ENCODE measurements around the gene TBK1. TPM values are rescaled to one million over a fixed set of nuclear protein-coding genes. Genes with fewer than 3 reads are reported as not detected.

Gene TBK1
- total RNA-seq, 1 donor from 2014 or later, result 29.0 TPM

GRCh38 chr12:64457032-64457431 lies 5.1 kb downstream of the TBK1 start:
- no peak for TF ChIP-seq POLR2A (IDR thresholded peaks at IDR 0.05)
- TF ChIP-seq CTCF (IDR thresholded peaks at IDR 0.05), result no peak
- TF ChIP-seq POLR2AphosphoS5 (IDR thresholded peaks at IDR 0.05; ENCODE audit: insufficient read depth in 1 of 2, low read depth in 1 of 2), result no peak
- Histone ChIP-seq H3K36me3 (peaks cover 0 to 18% of the 10 kb centered on the region in 2 donors), H3K9me3 (no peaks in the 10 kb centered on the region), H3K27ac (no peak overlapping the region), H3K4me3 (no peak overlapping the region), H3K4me1 (peaks cover 37% of the 10 kb centered on the region), H3K27me3 (no peaks in the 10 kb centered on the region)
- DNase-seq (ENCODE audit: extremely low spot score in 2 of 2), result no peak
- intact Hi-C loops (cut with DNase I), result no loop called here

DNA sequence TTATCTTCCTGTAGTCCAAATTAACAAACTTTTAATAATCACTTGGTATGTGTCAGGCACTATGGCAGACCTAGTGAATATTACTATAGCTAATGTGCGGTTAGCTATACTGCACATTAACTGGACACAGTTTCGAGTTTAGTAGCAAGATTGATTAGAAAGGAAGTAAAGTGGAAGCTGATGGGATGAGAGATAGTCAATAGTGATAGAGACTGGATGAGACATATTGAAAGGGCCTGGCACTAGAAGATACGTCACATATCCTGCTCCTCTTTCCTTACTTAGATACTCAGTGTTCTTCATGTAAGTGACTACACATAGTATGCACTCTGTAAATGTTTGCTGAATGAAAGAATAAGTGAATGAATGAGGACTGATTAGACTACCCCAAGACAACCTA lies 5.5 kb downstream of the TBK1 start:
- no peak for DNase-seq (ENCODE audit: extremely low spot score in 2 of 2)
- peaks cover 37% of the 10 kb centered on the region for H3K4me1 ChIP-seq
- intact Hi-C loops (cut with DNase I), result no loop called here
- H3K27ac ChIP-seq, result no peak overlapping the region
- peaks cover 0 to 18% of the 10 kb centered on the region in 2 donors for H3K36me3 ChIP-seq
- no peak overlapping the region for H3K4me3 ChIP-seq
- H3K27me3 ChIP-seq, result no peaks in the 10 kb centered on the region
- no peak for TF ChIP-seq POLR2A (IDR thresholded peaks at IDR 0.05)
- TF ChIP-seq CTCF (IDR thresholded peaks at IDR 0.05), result no peak
- TF ChIP-seq POLR2AphosphoS5 (IDR thresholded peaks at IDR 0.05; ENCODE audit: insufficient read depth in 1 of 2, low read depth in 1 of 2), result no peak
- H3K9me3 ChIP-seq, result no peaks in the 10 kb centered on the region

DNA sequence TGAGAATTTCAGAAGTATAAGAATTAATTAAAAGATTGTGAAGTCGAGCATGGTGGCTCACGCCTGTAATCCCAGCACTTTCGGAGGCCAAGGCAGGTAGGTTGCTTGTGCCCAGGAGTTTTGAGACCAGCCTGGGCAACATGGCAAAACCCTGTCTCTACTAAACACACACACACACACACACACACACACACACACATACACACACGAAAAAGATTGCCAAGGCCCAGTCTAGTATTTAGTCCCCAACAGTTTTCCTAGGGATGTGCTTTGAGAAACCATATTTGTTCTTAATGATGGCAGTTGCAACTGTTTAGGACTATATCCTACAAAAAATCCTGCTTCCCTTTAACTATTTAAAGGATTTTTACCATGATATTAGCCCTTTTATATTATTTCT lies 6.0 kb downstream of the TBK1 start:
- H3K4me3 ChIP-seq, result no peak overlapping the region
- H3K27me3 ChIP-seq, result no peaks in the 10 kb centered on the region
- peaks cover 37% of the 10 kb centered on the region for H3K4me1 ChIP-seq
- intact Hi-C loops (cut with DNase I), result no loop called here
- TF ChIP-seq POLR2AphosphoS5 (IDR thresholded peaks at IDR 0.05; ENCODE audit: insufficient read depth in 1 of 2, low read depth in 1 of 2) (no peak), CTCF (IDR thresholded peaks at IDR 0.05) (no peak), POLR2A (IDR thresholded peaks at IDR 0.05) (no peak)
- H3K36me3 ChIP-seq, result peaks cover 0 to 18% of the 10 kb centered on the region in 2 donors
- H3K27ac ChIP-seq, result no peak overlapping the region
- no peak for DNase-seq (ENCODE audit: extremely low spot score in 2 of 2)
- no peaks in the 10 kb centered on the region for H3K9me3 ChIP-seq

- no peaks in the 10 kb centered on the region for H3K27me3 ChIP-seq
- intact Hi-C loops (cut with DNase I), result no loop called here
- DNase-seq (ENCODE audit: extremely low spot score in 2 of 2), result no peak
- H3K4me1 ChIP-seq, result peaks cover 25% of the 10 kb centered on the region
- peaks cover 0 to 18% of the 10 kb centered on the region in 2 donors for H3K36me3 ChIP-seq
- H3K27ac ChIP-seq, result peak overlapping the region; percentile 63
- peak overlapping the region; percentile 11 to 31 for H3K4me3 ChIP-seq
- TF ChIP-seq POLR2A (IDR thresholded peaks at IDR 0.05), result no peak
- TF ChIP-seq CTCF (IDR thresholded peaks at IDR 0.05), result no peak
- no peak for TF ChIP-seq POLR2AphosphoS5 (IDR thresholded peaks at IDR 0.05; ENCODE audit: insufficient read depth in 1 of 2, low read depth in 1 of 2)
- no peaks in the 10 kb centered on the region for H3K9me3 ChIP-seq
Observed at GRCh38 chr12:64459394-64459891, 7.5 kb downstream of the TBK1 start.

- intact Hi-C loops (cut with DNase I), result loop anchor here (2.0 kb wide), 1 partner anchor 71 kb away; the partner anchor contains the start of gene C12orf56
- Histone ChIP-seq H3K27me3 (no peaks in the 10 kb centered on the region), H3K9me3 (no peaks in the 10 kb centered on the region), H3K36me3 (peaks cover 0 to 30% of the 10 kb centered on the region in 2 donors), H3K27ac (no peak overlapping the region), H3K4me3 (no peak overlapping the region), H3K4me1 (peaks cover 19% of the 10 kb centered on the region)
- no peak for DNase-seq (ENCODE audit: extremely low spot score in 2 of 2)
- TF ChIP-seq POLR2AphosphoS5 (IDR thresholded peaks at IDR 0.05; ENCODE audit: insufficient read depth in 1 of 2, low read depth in 1 of 2) (no peak), CTCF (IDR thresholded peaks at IDR 0.05) (no peak), POLR2A (IDR thresholded peaks at IDR 0.05) (no peak)
Observed at GRCh38 chr12:64461634-64462414, 9.9 kb downstream of the TBK1 start.
